Neural crest cell (in vitro differentiated cells): Measurements from ENCODE around the gene SYNE4. TPM values are rescaled to one million over a fixed set of nuclear protein-coding genes. Genes with fewer than 3 reads are reported as not detected.

Source experiments
- DNase-seq: peaks from one replicate; pipeline ENCODE4 v3.0.0; 2021; ENCODE audit warnings: low read depth, mixed read lengths, low spot score
- H3K27ac Mint-ChIP-seq: one replicate; pipeline ENCODE4 v1.8.0; 2021; ENCODE audit warnings: mild to moderate bottlenecking, mixed read lengths; ENCODE audit not compliant: unreplicated experiment
- H3K27me3 Mint-ChIP-seq: 2 replicates; pipeline ENCODE4 v1.8.0; 2021; ENCODE audit warnings: low read depth, mild to moderate bottlenecking, mixed read lengths
- H3K36me3 Mint-ChIP-seq: 2 replicates; pipeline ENCODE4 v1.8.0; 2021; ENCODE audit warnings: low read depth, mild to moderate bottlenecking, mixed read lengths
- H3K4me1 Mint-ChIP-seq: 2 replicates; pipeline ENCODE4 v1.8.0; 2021; ENCODE audit warnings: mixed read lengths
- H3K4me3 Mint-ChIP-seq: one replicate; pipeline ENCODE4 v1.8.0; 2021; ENCODE audit warnings: mild to moderate bottlenecking, mixed read lengths
- H3K9me3 Mint-ChIP-seq: 2 replicates; pipeline ENCODE4 v1.8.0; 2021; ENCODE audit warnings: mixed read lengths
- CTCF ChIP-seq: fragments of 200-600 bp; sonication (generic); conservative IDR thresholded peaks from 2 replicates; pipeline ENCODE4 v1.5.0; 2021; ENCODE audit warnings: antibody characterized with exemption, mild to moderate bottlenecking
- total RNA-seq: library from RNA; stranded (reverse); gene quantifications from 2 replicates; pipeline ENCODE4 v1.2.1, GENCODE V29; 2021

The SYNE4 gene
- total RNA-seq, 1 donor from 2014 or later, result 0.54 TPM

- H3K4me1 Mint-ChIP-seq, result peaks cover 18% of the 10 kb centered on the region
- H3K27me3 Mint-ChIP-seq, result peaks cover 8% of the 10 kb centered on the region
These were observed 13.3 kb downstream of the SYNE4 start, which contains the start of gene SDHAF1 for GRCh38 chr19:35995048-35995993. SDHAF1 (plus strand) TSS chr19:35995188; CDS start chr19:35995275, 87 bp downstream.

GRCh38 chr19:35993923-35994598 is 14.6 kb downstream of the SYNE4 start:
- Mint-ChIP-seq H3K27ac (no peak overlapping the region), H3K9me3 (no peaks in the 10 kb centered on the region), H3K27me3 (peaks cover 18% of the 10 kb centered on the region), H3K4me1 (peaks cover 18% of the 10 kb centered on the region), H3K4me3 (no peak overlapping the region), H3K36me3 (no peaks in the 10 kb centered on the region)
- no peak for TF ChIP-seq CTCF
- DNase-seq, result no peak

More at GRCh38 chr19:35995048-35995993, 13.3 kb downstream of the SYNE4 start, which contains the start of gene SDHAF1:
- H3K4me3 Mint-ChIP-seq, result peak within 1 kb of the TSS; percentile 87
- peak within 1 kb of the TSS; percentile 67 for H3K27ac Mint-ChIP-seq
- H3K36me3 Mint-ChIP-seq, result no peaks in the 10 kb centered on the region
- H3K9me3 Mint-ChIP-seq, result no peaks in the 10 kb centered on the region
- TF ChIP-seq CTCF, result no peak
- peak; percentile 93 for DNase-seq

GRCh38 chr19:35992907-35993765 is 15.5 kb downstream of the SYNE4 start:
- no peak for TF ChIP-seq CTCF
- H3K4me3 Mint-ChIP-seq, result peak overlapping the region; percentile 69
- no peaks in the 10 kb centered on the region for H3K36me3 Mint-ChIP-seq

GRCh38 chr19:35991731-35992450 is 16.7 kb downstream of the SYNE4 start:
- H3K36me3 Mint-ChIP-seq, result no peaks in the 10 kb centered on the region
- no peak for TF ChIP-seq CTCF
- peaks cover 38% of the 10 kb centered on the region for H3K27me3 Mint-ChIP-seq
- peaks cover 18% of the 10 kb centered on the region for H3K4me1 Mint-ChIP-seq
- no peaks in the 10 kb centered on the region for H3K9me3 Mint-ChIP-seq
- H3K4me3 Mint-ChIP-seq, result peak overlapping the region; percentile 66
- H3K27ac Mint-ChIP-seq, result no peak overlapping the region
- no peak for DNase-seq

More at GRCh38 chr19:35992907-35993765, 15.5 kb downstream of the SYNE4 start:
- H3K27me3 Mint-ChIP-seq, result peaks cover 27% of the 10 kb centered on the region
- DNase-seq, result no peak
- H3K4me1 Mint-ChIP-seq, result peaks cover 18% of the 10 kb centered on the region
- no peak overlapping the region for H3K27ac Mint-ChIP-seq
- no peaks in the 10 kb centered on the region for H3K9me3 Mint-ChIP-seq
